DOHH2 (cell line): ENCODE data around the gene KIF7.
"Not testable (repeated sequence)": the region's sequence is repeated elsewhere in the genome, so short reads cannot be mapped to it uniquely, and the experiment has no call there.

Experiments used
- H3F3A ChIP-seq: fragments of 200-600 bp; sonication (generic), shearing (Covaris generic); 2 replicates; pipeline ENCODE4 v1.6.0; 2016; ENCODE audit warnings: antibody characterized with exemption, mild to moderate bottlenecking; ENCODE audit not compliant: control insufficient read depth, insufficient read depth
- H3K27ac ChIP-seq: fragments of 200-600 bp; sonication (generic); 2 replicates; pipeline ENCODE4 v1.5.1; 2014; ENCODE audit warnings: low read depth, mild to moderate bottlenecking, low read length, moderate library complexity
- H3K27me3 ChIP-seq: fragments of 200-600 bp; sonication (generic); 2 replicates; pipeline ENCODE4 v1.6.1; 2014; ENCODE audit warnings: mild to moderate bottlenecking, low read length, mixed read lengths; ENCODE audit not compliant: control insufficient read depth
- H3K36me3 ChIP-seq: fragments of 200-600 bp; sonication (generic); 2 replicates; pipeline ENCODE4 v1.6.1; 2014; ENCODE audit warnings: mild to moderate bottlenecking, low read length, moderate library complexity, mixed read lengths; ENCODE audit not compliant: control insufficient read depth
- H3K4me1 ChIP-seq: fragments of 200-600 bp; sonication (generic); 2 replicates; pipeline ENCODE4 v1.6.1; 2014; ENCODE audit warnings: mild to moderate bottlenecking, low read length, mixed read lengths; ENCODE audit not compliant: control insufficient read depth
- H3K4me2 ChIP-seq: fragments of 200-600 bp; sonication (generic); 2 replicates; pipeline ENCODE4 v1.6.0; 2014; ENCODE audit warnings: mild to moderate bottlenecking, low read length, moderate library complexity
- H3K4me3 ChIP-seq: fragments of 200-600 bp; sonication (generic); 2 replicates; pipeline ENCODE4 v1.5.1; 2014; ENCODE audit warnings: mild to moderate bottlenecking, low read length, mixed read lengths
- H3K79me2 ChIP-seq: fragments of 200-600 bp; sonication (generic); 2 replicates; pipeline ENCODE4 v1.6.1; 2014; ENCODE audit warnings: mild to moderate bottlenecking, low read length, mixed read lengths; ENCODE audit not compliant: control insufficient read depth
- H3K9me2 ChIP-seq: fragments of 200-600 bp; sonication (generic); replicated peaks from 2 replicates; pipeline ENCODE4 v1.6.1; 2014; ENCODE audit warnings: mild to moderate bottlenecking, low read length, mixed read lengths; ENCODE audit not compliant: control insufficient read depth
- H3K9me3 ChIP-seq: fragments of 200-600 bp; sonication (generic); 2 replicates; pipeline ENCODE4 v1.6.1; 2014; ENCODE audit warnings: antibody characterized with exemption, low read length, mixed read lengths; ENCODE audit not compliant: control insufficient read depth, insufficient read depth
- H4K20me1 ChIP-seq: fragments of 200-600 bp; sonication (generic); 2 replicates; pipeline ENCODE4 v1.6.0; 2014; ENCODE audit warnings: low read depth, mild to moderate bottlenecking, antibody characterized with exemption, low read length, moderate library complexity; ENCODE audit not compliant: control insufficient read depth, insufficient read depth
- EZH2phosphoT487 ChIP-seq: fragments of 200-600 bp; sonication (generic); IDR thresholded peaks from 2 replicates; pipeline ENCODE4 v1.6.1; 2017; ENCODE audit warnings: borderline replicate concordance, mild to moderate bottlenecking, antibody characterized with exemption, low read length, moderate library complexity, mixed read lengths
- TF ChIP-seq, protein P1 (sequence below): fragments of 200-600 bp; sonication (generic); IDR thresholded peaks from one replicate; pipeline ENCODE4 v1.5.1; 2014; ENCODE audit warnings: antibody characterized with exemption, mild to moderate bottlenecking, low read depth, low read length; ENCODE audit not compliant: poor library complexity, severe bottlenecking

The KIF7 gene

DNA sequence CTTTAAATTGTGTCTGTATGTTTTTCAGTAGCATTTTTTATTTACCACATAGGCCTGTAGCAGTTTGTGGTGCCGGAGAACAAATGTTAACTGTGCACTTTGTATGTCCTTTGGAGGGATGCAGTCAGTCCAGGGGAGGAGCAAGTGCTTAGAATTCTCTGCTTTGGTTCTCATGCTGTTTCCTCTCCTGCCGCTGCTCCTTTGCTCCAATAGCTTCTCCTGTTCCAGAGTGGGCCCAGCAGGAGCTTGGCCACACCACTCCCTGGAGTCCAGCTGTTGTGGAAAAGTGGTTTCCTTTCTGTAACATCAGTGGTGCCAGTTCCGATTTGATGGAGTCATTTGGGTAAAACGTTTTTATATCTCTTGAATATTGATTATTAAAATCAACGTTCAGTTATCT is 63.4 kb downstream of the KIF7 start:
- Histone ChIP-seq H3K9me3 (no peaks in the 10 kb centered on the region), H3K4me2 (no peak overlapping the region), H3K27me3 (no peaks in the 10 kb centered on the region), H3F3A (no peaks in the 10 kb centered on the region), H3K4me3 (no peak overlapping the region), H3K27ac (no peak overlapping the region), H3K79me2 (peaks cover 47% of the 10 kb centered on the region), H3K4me1 (no peaks in the 10 kb centered on the region), H4K20me1 (peaks cover 5% of the 10 kb centered on the region; the same call in 1 of the 2 replicates), H3K36me3 (peaks cover 90% of the 10 kb centered on the region), H3K9me2 (no peaks in the 10 kb centered on the region)
- TF ChIP-seq EZH2phosphoT487: no peak
- TF ChIP-seq, protein P1, sequence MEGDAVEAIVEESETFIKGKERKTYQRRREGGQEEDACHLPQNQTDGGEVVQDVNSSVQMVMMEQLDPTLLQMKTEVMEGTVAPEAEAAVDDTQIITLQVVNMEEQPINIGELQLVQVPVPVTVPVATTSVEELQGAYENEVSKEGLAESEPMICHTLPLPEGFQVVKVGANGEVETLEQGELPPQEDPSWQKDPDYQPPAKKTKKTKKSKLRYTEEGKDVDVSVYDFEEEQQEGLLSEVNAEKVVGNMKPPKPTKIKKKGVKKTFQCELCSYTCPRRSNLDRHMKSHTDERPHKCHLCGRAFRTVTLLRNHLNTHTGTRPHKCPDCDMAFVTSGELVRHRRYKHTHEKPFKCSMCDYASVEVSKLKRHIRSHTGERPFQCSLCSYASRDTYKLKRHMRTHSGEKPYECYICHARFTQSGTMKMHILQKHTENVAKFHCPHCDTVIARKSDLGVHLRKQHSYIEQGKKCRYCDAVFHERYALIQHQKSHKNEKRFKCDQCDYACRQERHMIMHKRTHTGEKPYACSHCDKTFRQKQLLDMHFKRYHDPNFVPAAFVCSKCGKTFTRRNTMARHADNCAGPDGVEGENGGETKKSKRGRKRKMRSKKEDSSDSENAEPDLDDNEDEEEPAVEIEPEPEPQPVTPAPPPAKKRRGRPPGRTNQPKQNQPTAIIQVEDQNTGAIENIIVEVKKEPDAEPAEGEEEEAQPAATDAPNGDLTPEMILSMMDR: no peak

DNA sequence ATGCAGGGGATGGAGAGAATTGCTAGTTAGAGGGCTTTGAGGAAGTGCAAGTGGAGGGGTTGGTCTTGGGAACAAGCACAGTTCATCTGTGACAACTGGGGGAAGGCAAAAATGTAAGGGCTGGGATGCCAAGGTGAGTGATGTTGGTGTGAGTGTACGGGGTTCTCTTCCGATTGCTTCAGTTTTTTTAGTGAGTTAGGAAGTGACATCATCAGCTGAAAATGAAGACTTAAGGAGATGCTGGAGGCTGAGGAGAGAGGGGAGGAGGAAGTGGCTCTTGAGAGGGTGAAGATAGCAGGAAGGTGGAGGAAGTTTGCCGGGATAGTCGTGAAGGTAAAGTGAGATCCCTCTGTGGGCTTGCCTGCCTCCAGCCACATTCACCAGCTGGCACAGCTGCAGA is 67.3 kb downstream of the KIF7 start:
- Histone ChIP-seq H3K9me2 (no peaks in the 10 kb centered on the region), H3K27me3 (no peaks in the 10 kb centered on the region), H3K4me1 (no peaks in the 10 kb centered on the region), H4K20me1 (peaks cover 11% of the 10 kb centered on the region; the same call in 1 of the 2 replicates), H3K27ac (no peak overlapping the region), H3K4me2 (no peak overlapping the region), H3K79me2 (peaks cover 72% of the 10 kb centered on the region), H3K4me3 (no peak overlapping the region), H3K9me3 (no peaks in the 10 kb centered on the region), H3K36me3 (peaks cover 91% of the 10 kb centered on the region), H3F3A (no peaks in the 10 kb centered on the region)
- TF ChIP-seq EZH2phosphoT487: no peak
- TF ChIP-seq, protein P1: no peak

DNA sequence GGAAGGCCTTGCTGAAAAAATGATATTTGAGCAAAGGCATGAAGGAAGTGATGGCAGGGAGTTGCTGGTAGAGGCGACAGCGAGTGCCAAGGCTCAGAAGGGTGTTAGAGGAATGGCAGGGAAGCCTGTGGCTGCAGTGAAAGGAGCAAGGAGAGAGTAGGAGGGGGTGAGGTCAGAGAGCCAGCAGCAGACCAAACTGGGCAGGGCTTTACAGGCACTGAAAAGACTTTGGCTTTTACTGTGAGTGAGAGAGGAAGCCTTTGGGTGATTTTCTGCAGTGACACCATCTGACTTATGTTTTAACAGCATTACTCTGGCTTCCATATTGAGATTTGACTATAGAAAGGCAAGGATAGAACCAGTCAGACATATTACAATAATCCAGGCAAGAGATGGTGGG is 68.6 kb downstream of the KIF7 start:
- TF ChIP-seq, protein P1: no peak
- TF ChIP-seq EZH2phosphoT487: no peak
- H3F3A ChIP-seq: no peaks in the 10 kb centered on the region
- peaks cover 92% of the 10 kb centered on the region for H3K36me3 ChIP-seq
- H4K20me1 ChIP-seq: peaks cover 11% of the 10 kb centered on the region; the same call in 1 of the 2 replicates
- H3K27me3 ChIP-seq: no peaks in the 10 kb centered on the region
- no peak overlapping the region for H3K4me2 ChIP-seq
- H3K9me2 ChIP-seq: no peaks in the 10 kb centered on the region
- H3K4me1 ChIP-seq: peaks cover 2% of the 10 kb centered on the region
- no peaks in the 10 kb centered on the region for H3K9me3 ChIP-seq
- no peak overlapping the region for H3K27ac ChIP-seq
- H3K4me3 ChIP-seq: no peak overlapping the region
- peaks cover 85% of the 10 kb centered on the region for H3K79me2 ChIP-seq

DNA sequence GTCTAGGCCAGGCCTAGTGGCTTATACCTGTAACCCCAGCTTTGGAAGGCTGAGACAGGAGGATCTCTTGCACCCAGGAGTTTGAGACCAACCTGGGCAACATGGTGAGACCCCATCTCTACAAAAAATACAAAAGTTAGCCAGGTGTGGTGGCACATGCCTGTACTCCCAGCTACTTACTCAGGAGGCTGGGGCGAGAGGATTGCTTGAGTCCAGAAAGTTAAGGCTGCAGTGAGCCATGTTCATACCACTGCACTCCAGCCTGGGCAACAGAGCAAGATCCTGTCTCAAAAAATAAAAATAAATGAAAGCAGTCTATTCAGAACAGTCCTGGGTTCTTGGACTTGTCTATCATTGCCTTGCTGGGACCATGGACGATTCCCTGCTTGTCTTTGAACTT is 74.5 kb downstream of the KIF7 start:
- H3K27me3 ChIP-seq, H3K9me3 ChIP-seq, H3K4me3 ChIP-seq, H3K4me2 ChIP-seq, H3K27ac ChIP-seq, H3F3A ChIP-seq, H3K9me2 ChIP-seq: not testable (repeated sequence)
- Histone ChIP-seq H4K20me1 (peaks cover 25% of the 10 kb centered on the region), H3K36me3 (peaks cover 94% of the 10 kb centered on the region), H3K4me1 (peaks cover 41% of the 10 kb centered on the region), H3K79me2 (peaks cover 97% of the 10 kb centered on the region)
